ENCODE results near the gene SLC31A2. TPM values are rescaled to one million over a fixed set of nuclear protein-coding genes. Genes with fewer than 3 reads are reported as not detected.

Gene SLC31A2
- polyA plus RNA-seq, 1 of the 3 experiments (the other 2 are of a cell fraction) = 6.4 TPM

GRCh38 chr9:113205861-113206260 is 55.1 kb downstream of the SLC31A2 start:
- H3F3A ChIP-seq (replicated peaks; ENCODE audit: insufficient read depth) = no peaks in the 10 kb centered on the region
- H3K27me3 ChIP-seq (ENCODE audit: insufficient read depth) = no peaks in the 10 kb centered on the region
- H3K4me1 ChIP-seq (ENCODE audit: control insufficient read depth in 1 of 2, insufficient read depth in 2 of 2, low read depth in 1 of 2, low read length in 1 of 2) = no peaks in the 10 kb centered on the region
- peaks cover 41 to 60% of the 10 kb centered on the region in 2 experiments for H3K36me3 ChIP-seq (replicated peaks in 1 of 2; ENCODE audit: control insufficient read depth in 1 of 2, insufficient read depth in 2 of 2, low read length in 1 of 2)
- H2AFZ ChIP-seq (ENCODE audit: low read depth) = no peak overlapping the region
- H3K9ac ChIP-seq = no peak overlapping the region
- H4K20me1 ChIP-seq (ENCODE audit: insufficient read depth) = no peaks in the 10 kb centered on the region
- POLR2A ChIA-PET = no interaction called here
- no peaks in the 10 kb centered on the region for H3K79me2 ChIP-seq (ENCODE audit: insufficient read depth)
- WGBS (ENCODE audit: low lambda C conversion rate) = 97% methylated on average over 1 of the region's 1 CpG
- H3K9me2 ChIP-seq = no peaks in the 10 kb centered on the region
- TF ChIP-seq REST (IDR thresholded peaks at IDR 0.05; ENCODE audit: low read depth, low read length) (no peak), MXI1 (IDR thresholded peaks at IDR 0.05; ENCODE audit: low read depth, low read length) (no peak), RCOR1 (IDR thresholded peaks at IDR 0.05; ENCODE audit: low read length) (no peak), SMC3 (IDR thresholded peaks at IDR 0.05; ENCODE audit: low read depth, low read length) (no peak), EP300 (IDR thresholded peaks at IDR 0.05; ENCODE audit: borderline replicate concordance in 1 of 2, low read depth in 1 of 2, low read length in 1 of 2) (no peak), FOSL2 (IDR thresholded peaks at IDR 0.05; ENCODE audit: borderline replicate concordance, low read depth) (no peak), MEF2A (IDR thresholded peaks at IDR 0.05; ENCODE audit: borderline replicate concordance, low read depth) (no peak), ELF1 (IDR thresholded peaks at IDR 0.05) (no peak), TEAD4 (IDR thresholded peaks at IDR 0.05; ENCODE audit: borderline replicate concordance, insufficient read depth) (no peak), CHD2 (IDR thresholded peaks at IDR 0.05; ENCODE audit: low read length, partially characterized antibody) (no peak), POLR2AphosphoS5 (IDR thresholded peaks at IDR 0.05; ENCODE audit: low read depth, low read length) (no peak), JUND (IDR thresholded peaks at IDR 0.05) (no peak)
- DNase-seq = no peak
- H3K27ac ChIP-seq (ENCODE audit: low read depth in 2 of 2, low read length in 1 of 2) = no peak overlapping the region
- no peak overlapping the region for H3K4me3 ChIP-seq (ENCODE audit: low read depth in 2 of 2, low read length in 1 of 2)
- CTCF ChIA-PET = no interaction called here
- no peak overlapping the region for H3K4me2 ChIP-seq
- no peaks in the 10 kb centered on the region for H3K9me3 ChIP-seq

DNA sequence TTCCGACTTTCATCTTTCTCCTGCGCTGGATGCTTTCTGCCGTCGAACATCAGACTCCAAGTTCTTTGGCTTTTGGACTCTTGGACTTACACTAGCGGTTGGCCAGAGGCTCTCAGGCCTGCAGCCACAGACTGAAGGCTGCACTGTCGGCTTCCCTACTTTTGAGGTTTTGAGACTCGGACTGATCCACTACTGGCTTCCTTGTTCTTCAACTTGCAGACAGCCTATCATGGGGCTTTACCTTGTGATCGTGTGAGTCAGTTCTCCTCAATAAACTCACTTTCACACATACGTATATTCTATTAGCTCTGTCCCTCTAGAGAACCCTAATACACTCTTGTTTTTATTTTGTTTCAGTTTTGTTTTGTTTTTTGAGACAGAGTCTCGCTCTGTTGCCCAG is 60.0 kb downstream of the SLC31A2 start:
- Histone ChIP-seq H4K20me1 (ENCODE audit: insufficient read depth) (no peaks in the 10 kb centered on the region), H3K27ac (ENCODE audit: low read depth in 2 of 2, low read length in 1 of 2) (no peak overlapping the region), H3K4me2 (no peak overlapping the region), H3K9ac (no peak overlapping the region), H3K9me2 (no peaks in the 10 kb centered on the region), H3K79me2 (ENCODE audit: insufficient read depth) (peaks cover 20% of the 10 kb centered on the region; the same call in 1 of the 2 replicates), H3K4me3 (ENCODE audit: low read depth in 2 of 2, low read length in 1 of 2) (no peak overlapping the region), H3K9me3 (no peaks in the 10 kb centered on the region), H3K27me3 (ENCODE audit: insufficient read depth) (no peaks in the 10 kb centered on the region), H3K36me3 (replicated peaks in 1 of 2; ENCODE audit: control insufficient read depth in 1 of 2, insufficient read depth in 2 of 2, low read length in 1 of 2) (peaks cover 18 to 22% of the 10 kb centered on the region in 2 experiments), H3F3A (replicated peaks; ENCODE audit: insufficient read depth) (peaks cover 4% of the 10 kb centered on the region), H3K4me1 (ENCODE audit: control insufficient read depth in 1 of 2, insufficient read depth in 2 of 2, low read depth in 1 of 2, low read length in 1 of 2) (no peaks in the 10 kb centered on the region), H2AFZ (ENCODE audit: low read depth) (no peak overlapping the region)
- WGBS (ENCODE audit: low lambda C conversion rate) = 94% methylated on average over 10 of the region's 10 CpGs
- TF ChIP-seq RAD21 (IDR thresholded peaks at IDR 0.05; ENCODE audit: low read length) = no peak
- no peak for TF ChIP-seq RXRA (IDR thresholded peaks at IDR 0.05; ENCODE audit: borderline replicate concordance, low read depth)
- TF ChIP-seq FOXJ3 (CRISPR knock-in tag; IDR thresholded peaks at IDR 0.05) = no peak
- TF ChIP-seq TCF12 (IDR thresholded peaks at IDR 0.05) = no peak
- TF ChIP-seq POLR2AphosphoS5 (IDR thresholded peaks at IDR 0.05; ENCODE audit: low read depth, low read length) = no peak
- no peak for TF ChIP-seq MXI1 (IDR thresholded peaks at IDR 0.05; ENCODE audit: low read depth, low read length)
- TF ChIP-seq GATA2 (CRISPR knock-in tag; IDR thresholded peaks at IDR 0.05) = no peak
- TF ChIP-seq NRF1 (IDR thresholded peaks at IDR 0.05; ENCODE audit: low read depth, low read length) = no peak
- no peak for TF ChIP-seq CHD2 (IDR thresholded peaks at IDR 0.05; ENCODE audit: low read length, partially characterized antibody)
- TF ChIP-seq TAF1 (IDR thresholded peaks at IDR 0.05; ENCODE audit: borderline replicate concordance, low read depth, low read length) = no peak
- TF ChIP-seq FOSL2 (IDR thresholded peaks at IDR 0.05; ENCODE audit: borderline replicate concordance, low read depth) = no peak
- no peak for TF ChIP-seq SIN3A (IDR thresholded peaks at IDR 0.05; ENCODE audit: borderline replicate concordance, low read depth, low read length)
- TF ChIP-seq, protein P1, sequence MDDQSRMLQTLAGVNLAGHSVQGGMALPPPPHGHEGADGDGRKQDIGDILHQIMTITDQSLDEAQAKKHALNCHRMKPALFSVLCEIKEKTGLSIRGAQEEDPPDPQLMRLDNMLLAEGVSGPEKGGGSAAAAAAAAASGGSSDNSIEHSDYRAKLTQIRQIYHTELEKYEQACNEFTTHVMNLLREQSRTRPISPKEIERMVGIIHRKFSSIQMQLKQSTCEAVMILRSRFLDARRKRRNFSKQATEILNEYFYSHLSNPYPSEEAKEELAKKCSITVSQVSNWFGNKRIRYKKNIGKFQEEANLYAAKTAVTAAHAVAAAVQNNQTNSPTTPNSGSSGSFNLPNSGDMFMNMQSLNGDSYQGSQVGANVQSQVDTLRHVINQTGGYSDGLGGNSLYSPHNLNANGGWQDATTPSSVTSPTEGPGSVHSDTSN (IDR thresholded peaks at IDR 0.05) = no peak
- TF ChIP-seq JUND (IDR thresholded peaks at IDR 0.05) = no peak
- TF ChIP-seq EZH2phosphoT487 (IDR thresholded peaks at IDR 0.05; ENCODE audit: borderline replicate concordance, low read depth) = no peak
- no peak for TF ChIP-seq NFIC (IDR thresholded peaks at IDR 0.05; ENCODE audit: borderline replicate concordance)
- no peak for TF ChIP-seq RFX5 (IDR thresholded peaks at IDR 0.05; ENCODE audit: low read length)
- POLR2A ChIA-PET = no interaction called here
- DNase-seq = no peak
- CTCF ChIA-PET = no interaction called here

Data from SK-N-SH (cell line).